Esophagus squamous epithelium (tissue), 4 donors: Measurements from ENCODE around the gene ALDH9A1.

Source experiments
- POLR2A ChIP-seq, 4 donors: fragments of 450-650 bp; IDR thresholded peaks; one replicate each; pipeline ENCODE4 v1.6.1; 2017; ENCODE audit warnings: antibody characterized with exemption in 4 of 4, mild to moderate bottlenecking in 4 of 4, moderate library complexity in 3 of 4
- TF ChIP-seq, protein P1 (sequence below), 6 experiments: fragments of 450-650 bp in 4 of 6; fragments of 200-600 bp in 2 of 6; sonication (generic) in 2 of 6; IDR thresholded peaks; one replicate each; pipeline ENCODE4 v1.5.1; 2016 to 2019; ENCODE audit warnings: antibody characterized with exemption in 6 of 6, mild to moderate bottlenecking in 4 of 6, moderate library complexity in 4 of 6

DNA sequence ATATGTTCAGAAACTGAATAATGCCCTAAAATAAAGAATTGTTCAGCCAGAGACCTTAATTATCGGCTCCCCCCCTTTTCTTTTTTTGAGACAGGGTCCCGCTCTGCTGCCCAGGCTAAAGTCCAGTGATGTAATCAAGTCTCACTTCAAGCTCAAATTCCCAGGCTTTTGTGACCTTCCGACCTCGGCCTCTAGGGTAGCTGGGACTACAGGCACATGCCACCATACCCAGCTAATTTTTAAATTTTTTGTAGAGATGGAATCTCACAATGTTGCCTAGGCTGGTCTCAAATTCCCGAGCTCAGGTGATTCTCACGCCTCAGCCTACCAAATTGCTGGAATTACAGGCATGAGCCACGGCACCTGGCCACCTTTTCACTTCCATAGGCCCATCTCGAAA lies 43.8 kb upstream of the ALDH9A1 start:
- no peak for TF ChIP-seq POLR2A (IDR thresholded peaks at IDR 0.05)
- TF ChIP-seq, protein P1, sequence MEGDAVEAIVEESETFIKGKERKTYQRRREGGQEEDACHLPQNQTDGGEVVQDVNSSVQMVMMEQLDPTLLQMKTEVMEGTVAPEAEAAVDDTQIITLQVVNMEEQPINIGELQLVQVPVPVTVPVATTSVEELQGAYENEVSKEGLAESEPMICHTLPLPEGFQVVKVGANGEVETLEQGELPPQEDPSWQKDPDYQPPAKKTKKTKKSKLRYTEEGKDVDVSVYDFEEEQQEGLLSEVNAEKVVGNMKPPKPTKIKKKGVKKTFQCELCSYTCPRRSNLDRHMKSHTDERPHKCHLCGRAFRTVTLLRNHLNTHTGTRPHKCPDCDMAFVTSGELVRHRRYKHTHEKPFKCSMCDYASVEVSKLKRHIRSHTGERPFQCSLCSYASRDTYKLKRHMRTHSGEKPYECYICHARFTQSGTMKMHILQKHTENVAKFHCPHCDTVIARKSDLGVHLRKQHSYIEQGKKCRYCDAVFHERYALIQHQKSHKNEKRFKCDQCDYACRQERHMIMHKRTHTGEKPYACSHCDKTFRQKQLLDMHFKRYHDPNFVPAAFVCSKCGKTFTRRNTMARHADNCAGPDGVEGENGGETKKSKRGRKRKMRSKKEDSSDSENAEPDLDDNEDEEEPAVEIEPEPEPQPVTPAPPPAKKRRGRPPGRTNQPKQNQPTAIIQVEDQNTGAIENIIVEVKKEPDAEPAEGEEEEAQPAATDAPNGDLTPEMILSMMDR (IDR thresholded peaks at IDR 0.05): no peak
